Uterus (tissue), 2 donors: Measurements from ENCODE around the gene RBMS3.

Source experiments
- POLR2A ChIP-seq, 2 donors: fragments of 450-650 bp; IDR thresholded peaks; one replicate each; pipeline ENCODE4 v1.6.1; 2016; ENCODE audit warnings: antibody characterized with exemption in 2 of 2, mild to moderate bottlenecking in 1 of 2, moderate library complexity in 1 of 2
- TF ChIP-seq, protein P1 (sequence below), 4 experiments: fragments of 200-600 bp in 2 of 4; fragments of 450-650 bp in 2 of 4; sonication (generic) in 2 of 4; IDR thresholded peaks; one replicate each; pipeline ENCODE4 v1.5.1; 2016 to 2019; ENCODE audit warnings: antibody characterized with exemption in 4 of 4, mild to moderate bottlenecking in 2 of 4, moderate library complexity in 1 of 4

DNA sequence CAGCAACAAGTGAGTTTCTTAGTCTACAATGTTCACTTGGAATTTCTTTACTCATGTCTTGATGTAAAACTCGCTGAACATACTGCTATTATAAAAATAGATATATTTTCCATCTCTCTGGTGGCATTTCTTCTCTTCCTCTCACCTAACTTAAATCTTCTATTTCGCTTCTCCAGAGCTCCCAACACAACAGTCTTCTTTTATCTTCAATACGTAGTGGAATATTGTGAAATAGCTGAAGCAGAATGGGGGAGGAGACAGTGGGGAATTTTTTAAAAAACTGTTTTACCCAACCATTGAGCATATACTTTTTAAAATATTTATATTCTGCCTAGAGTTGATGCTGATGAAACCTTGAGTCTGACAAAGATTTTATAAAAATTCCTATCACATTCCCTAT is 548.5 kb downstream of the RBMS3 start:
- TF ChIP-seq, protein P1, sequence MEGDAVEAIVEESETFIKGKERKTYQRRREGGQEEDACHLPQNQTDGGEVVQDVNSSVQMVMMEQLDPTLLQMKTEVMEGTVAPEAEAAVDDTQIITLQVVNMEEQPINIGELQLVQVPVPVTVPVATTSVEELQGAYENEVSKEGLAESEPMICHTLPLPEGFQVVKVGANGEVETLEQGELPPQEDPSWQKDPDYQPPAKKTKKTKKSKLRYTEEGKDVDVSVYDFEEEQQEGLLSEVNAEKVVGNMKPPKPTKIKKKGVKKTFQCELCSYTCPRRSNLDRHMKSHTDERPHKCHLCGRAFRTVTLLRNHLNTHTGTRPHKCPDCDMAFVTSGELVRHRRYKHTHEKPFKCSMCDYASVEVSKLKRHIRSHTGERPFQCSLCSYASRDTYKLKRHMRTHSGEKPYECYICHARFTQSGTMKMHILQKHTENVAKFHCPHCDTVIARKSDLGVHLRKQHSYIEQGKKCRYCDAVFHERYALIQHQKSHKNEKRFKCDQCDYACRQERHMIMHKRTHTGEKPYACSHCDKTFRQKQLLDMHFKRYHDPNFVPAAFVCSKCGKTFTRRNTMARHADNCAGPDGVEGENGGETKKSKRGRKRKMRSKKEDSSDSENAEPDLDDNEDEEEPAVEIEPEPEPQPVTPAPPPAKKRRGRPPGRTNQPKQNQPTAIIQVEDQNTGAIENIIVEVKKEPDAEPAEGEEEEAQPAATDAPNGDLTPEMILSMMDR (IDR thresholded peaks at IDR 0.05) = no peak
- TF ChIP-seq POLR2A (IDR thresholded peaks at IDR 0.05) = no peak
